SK-N-SH treated with all-trans-retinoic acid at 6 μM for 48 hours (cell line): ENCODE data around the gene FBH1.
"Not testable (repeated sequence)": the region's sequence is repeated elsewhere in the genome, so short reads cannot be mapped to it uniquely, and the experiment has no call there.

ENCODE experiments used
- BACH2 ChIP-seq: fragments of 250-450 bp; sonication (Bioruptor Pico); IDR thresholded peaks from 2 replicates; pipeline ENCODE4 v1.9.0; 2021; ENCODE audit warnings: mild to moderate bottlenecking, borderline replicate concordance
- ISL1 ChIP-seq: fragments of 250-450 bp; sonication (Bioruptor Pico); IDR thresholded peaks from 2 replicates; pipeline ENCODE4 v2.1.2; 2022; ENCODE audit warnings: mild to moderate bottlenecking, moderate library complexity
- TSHZ2 ChIP-seq: fragments of 250-450 bp; sonication (Bioruptor Pico); IDR thresholded peaks from 2 replicates; pipeline ENCODE4 v1.5.0; 2020; ENCODE audit warnings: mild to moderate bottlenecking, moderate library complexity
- ZNF70 ChIP-seq: fragments of 450-650 bp; formaldehyde crosslinking; IDR thresholded peaks from 2 replicates; pipeline ENCODE4 v1.5.0; 2020; ENCODE audit warnings: mild to moderate bottlenecking, moderate library complexity
- ZNF8 ChIP-seq: fragments of 450-650 bp; formaldehyde crosslinking; IDR thresholded peaks from 2 replicates; pipeline ENCODE4 v1.5.0; 2020; ENCODE audit warnings: mild to moderate bottlenecking, moderate library complexity

GRCh38 chr10:5846667-5847066 lies 43.4 kb upstream of the FBH1 start:
- not testable (repeated sequence) for TF ChIP-seq ISL1 (CRISPR knock-in tag); TSHZ2 (CRISPR knock-in tag); ZNF70 (CRISPR knock-in tag); BACH2 (CRISPR knock-in tag); ZNF8
